Liver (tissue), 9 donors: ENCODE data around the gene FBLN1. TPM values are rescaled to one million over a fixed set of nuclear protein-coding genes. Genes with fewer than 3 reads are reported as not detected.
"Not testable (repeated sequence)": the region's sequence is repeated elsewhere in the genome, so short reads cannot be mapped to it uniquely, and the experiment has no call there.

Experiments
- DNase-seq: peaks from one replicate; pipeline ENCODE4 v3.0.0-alpha.2; 2017; ENCODE audit warnings: low spot score
- H3K27ac ChIP-seq, 2 donors: one replicate each; pipeline ENCODE4 v1.7.0; 2013; ENCODE audit warnings: inconsistent platforms in 2 of 2, low read length in 2 of 2, control low read depth in 1 of 2, low read depth in 1 of 2, mild to moderate bottlenecking in 1 of 2
- H3K27me3 ChIP-seq, 4 donors: one replicate each; pipeline versions ENCODE4 v1.6.1 to v1.7.0; 2013; ENCODE audit warnings: low read length in 3 of 4, inconsistent platforms in 1 of 4, mild to moderate bottlenecking in 1 of 4, moderate library complexity in 1 of 4; ENCODE audit not compliant: control insufficient read depth in 4 of 4, insufficient read depth in 4 of 4
- H3K36me3 ChIP-seq, 4 donors: one replicate each; pipeline versions ENCODE4 v1.6.1 to v1.7.0; 2013; ENCODE audit warnings: low read length in 3 of 4, mild to moderate bottlenecking in 3 of 4, low read depth in 1 of 4, moderate library complexity in 1 of 4; ENCODE audit not compliant: control insufficient read depth in 4 of 4, insufficient read depth in 3 of 4
- H3K4me1 ChIP-seq, 4 donors: one replicate each; pipeline versions ENCODE4 v1.6.1 to v1.7.0; 2013; ENCODE audit warnings: low read length in 3 of 4, mild to moderate bottlenecking in 3 of 4, moderate library complexity in 1 of 4; ENCODE audit not compliant: control insufficient read depth in 4 of 4, insufficient read depth in 4 of 4
- H3K4me3 ChIP-seq, 3 donors: one replicate each; pipeline versions ENCODE4 v1.6.1 to v1.7.0; 2013; ENCODE audit warnings: low read length in 3 of 3, control low read depth in 1 of 3, low read depth in 1 of 3, mild to moderate bottlenecking in 1 of 3
- H3K9ac ChIP-seq, 2 donors: one replicate each; pipeline ENCODE4 v1.7.0; 2013; ENCODE audit warnings: low read length in 2 of 2, mild to moderate bottlenecking in 2 of 2, moderate library complexity in 2 of 2, control low read depth in 1 of 2, low read depth in 1 of 2
- H3K9me3 ChIP-seq, 4 donors: one replicate each; pipeline versions ENCODE4 v1.6.1 to v1.7.0; 2013; ENCODE audit warnings: low read length in 3 of 4; ENCODE audit not compliant: control insufficient read depth in 4 of 4
- CTCF ChIP-seq: fragments of 150-350 bp; IDR thresholded peaks from 2 replicates; pipeline ENCODE4 v1.5.1; 2017; ENCODE audit warnings: improper control_type of control experiment, low read depth, low read length; ENCODE audit not compliant: missing input control
- EGR1 ChIP-seq, 2 donors: IDR thresholded peaks; 2 replicates each; pipeline ENCODE4 v1.6.1; 2016 to 2018; ENCODE audit warnings: antibody characterized with exemption in 2 of 2, low read depth in 2 of 2
- FOXA1 ChIP-seq: IDR thresholded peaks from 2 replicates; pipeline ENCODE4 v1.6.1; 2016; ENCODE audit warnings: antibody characterized with exemption
- FOXA2 ChIP-seq: IDR thresholded peaks from 2 replicates; pipeline ENCODE4 v1.6.1; 2016; ENCODE audit warnings: antibody characterized with exemption
- GABPA ChIP-seq, 2 donors: IDR thresholded peaks in 1 of 2; conservative IDR thresholded peaks in 1 of 2; 2 replicates each; pipeline ENCODE4 v1.6.1; 2016; ENCODE audit warnings: antibody characterized with exemption in 2 of 2, mild to moderate bottlenecking in 1 of 2, moderate library complexity in 1 of 2
- HNF4A ChIP-seq, 2 donors: conservative IDR thresholded peaks; 2 replicates each; pipeline ENCODE4 v1.6.1; 2016; ENCODE audit warnings: antibody characterized with exemption in 2 of 2, mild to moderate bottlenecking in 2 of 2
- HNF4G ChIP-seq: IDR thresholded peaks from 2 replicates; pipeline ENCODE4 v1.6.1; 2016; ENCODE audit warnings: antibody characterized with exemption
- JUND ChIP-seq, 2 donors: IDR thresholded peaks; 2 replicates each; pipeline ENCODE4 v1.6.1; 2016; ENCODE audit warnings: antibody characterized with exemption in 2 of 2
- MAX ChIP-seq: IDR thresholded peaks from 2 replicates; pipeline ENCODE4 v1.6.1; 2016; ENCODE audit warnings: antibody characterized with exemption
- NR2F2 ChIP-seq: IDR thresholded peaks from 2 replicates; pipeline ENCODE4 v1.6.1; 2016; ENCODE audit warnings: antibody characterized with exemption
- RAD21 ChIP-seq, 2 donors: IDR thresholded peaks; 2 replicates each; pipeline ENCODE4 v1.6.1; 2016; ENCODE audit warnings: antibody characterized with exemption in 2 of 2, mild to moderate bottlenecking in 2 of 2
- RXRA ChIP-seq, 2 donors: IDR thresholded peaks; 2 replicates each; pipeline ENCODE4 v1.6.1; 2017 to 2018; ENCODE audit warnings: antibody characterized with exemption in 2 of 2, mild to moderate bottlenecking in 1 of 2
- SP1 ChIP-seq: IDR thresholded peaks from 2 replicates; pipeline ENCODE4 v1.6.1; 2018; ENCODE audit warnings: antibody characterized with exemption, mild to moderate bottlenecking
- TAF1 ChIP-seq: conservative IDR thresholded peaks from 2 replicates; pipeline ENCODE4 v1.6.1; 2016; ENCODE audit warnings: antibody characterized with exemption, mild to moderate bottlenecking
- YY1 ChIP-seq: IDR thresholded peaks from 2 replicates; pipeline ENCODE4 v1.6.1; 2016; ENCODE audit warnings: antibody characterized with exemption, mild to moderate bottlenecking
- WGBS: extraction: QIAGEN DNeasy Blood & Tissue Kit; methylation state at CpG from one replicate; pipeline ENCODE4 v1.1.7; 2013; 5-methylcytosine and 5-hydroxymethylcytosine counted together
- polyA plus RNA-seq, 2 donors: library from polyadenylated mRNA; stranded (reverse) in 1 of 2; unstranded in 1 of 2; fragments of 200-250 nt in 1 of 2; fragments of >200 nt in 1 of 2; fragmentation: Nextera tagmentation in 1 of 2; extraction: Ambion mirVana in 1 of 2; gene quantifications; one replicate each; pipeline versions ENCODE4 v1.2.1 to v1.2.3, GENCODE V29; 2013 to 2015
- total RNA-seq, 2 donors: library from RNA; depleted of rRNA; stranded (reverse); fragments of >200 nt; gene quantifications; one replicate each; pipeline ENCODE4 v1.2.3, GENCODE V29; 2014
- TF ChIP-seq, protein P1 (sequence below): IDR thresholded peaks from 2 replicates; pipeline ENCODE4 v1.6.1; 2016; ENCODE audit warnings: antibody characterized with exemption
- TF ChIP-seq, protein P2 (sequence below): IDR thresholded peaks from 2 replicates; pipeline ENCODE4 v1.6.1; 2016; ENCODE audit warnings: antibody characterized with exemption, mild to moderate bottlenecking
- TF ChIP-seq, protein P3 (sequence below): IDR thresholded peaks from 2 replicates; pipeline ENCODE4 v1.6.1; 2016; ENCODE audit warnings: antibody characterized with exemption
- donor health status: healthy.
- donor health status: healthy.
- donor health status: healthy.
- donor health status: healthy.
- donor health status: healthy.

Gene FBLN1
- total and polyA plus RNA-seq, 4 donors, result 2.2 to 9.3 (median 6.3) TPM

- WGBS, result 85% methylated on average over 3 of the region's 3 CpGs
- Histone ChIP-seq H3K4me1 (no peaks in the 10 kb centered on the region), H3K27me3 (no peaks in the 10 kb centered on the region), H3K36me3 (no peaks in the 10 kb centered on the region), H3K27ac (no peak overlapping the region), H3K9ac (no peak overlapping the region), H3K9me3 (peaks cover 0 to 6% (median 2%) of the 10 kb centered on the region in 4 donors), H3K4me3 (no peak overlapping the region)
- no peak for TF ChIP-seq FOXA1
- no peak for DNase-seq
Observed at GRCh38 chr22:45620706-45621105, 118.0 kb downstream of the FBLN1 start.

GRCh38 chr22:45621836-45622600 lies 119.3 kb downstream of the FBLN1 start:
- H3K4me3 ChIP-seq, result no peak overlapping the region
- no peaks in the 10 kb centered on the region for H3K36me3 ChIP-seq
- no peak overlapping the region for H3K27ac ChIP-seq
- no peak for DNase-seq
- H3K4me1 ChIP-seq, result no peaks in the 10 kb centered on the region
- peaks cover 0 to 3% (median 0%) of the 10 kb centered on the region in 4 donors for H3K9me3 ChIP-seq
- peaks cover 0 to 1% (median 0%) of the 10 kb centered on the region in 4 donors for H3K27me3 ChIP-seq
- no peak for TF ChIP-seq RXRA (IDR thresholded peaks at IDR 0.05)
- TF ChIP-seq NR2F2, result no peak
- no peak for TF ChIP-seq CTCF
- no peak for TF ChIP-seq JUND (IDR thresholded peaks at IDR 0.05)
- TF ChIP-seq TAF1, result no peak
- TF ChIP-seq, protein P1, sequence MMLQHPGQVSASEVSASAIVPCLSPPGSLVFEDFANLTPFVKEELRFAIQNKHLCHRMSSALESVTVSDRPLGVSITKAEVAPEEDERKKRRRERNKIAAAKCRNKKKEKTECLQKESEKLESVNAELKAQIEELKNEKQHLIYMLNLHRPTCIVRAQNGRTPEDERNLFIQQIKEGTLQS, result no peak
- TF ChIP-seq EGR1 (IDR thresholded peaks at IDR 0.05; ENCODE audit: low read depth in 2 of 2), result no peak
- TF ChIP-seq FOXA2, result no peak
- no peak for TF ChIP-seq FOXA1
- no peak for TF ChIP-seq HNF4A (conservative IDR thresholded peaks at IDR 0.05)
- TF ChIP-seq YY1, result no peak
- no peak for TF ChIP-seq RAD21 (IDR thresholded peaks at IDR 0.05)
- TF ChIP-seq HNF4G, result no peak
- no peak for TF ChIP-seq GABPA (IDR thresholded peaks at IDR 0.05 in 1 of 2, conservative IDR thresholded peaks at IDR 0.05 in 1 of 2)
- no peak for TF ChIP-seq SP1
- TF ChIP-seq, protein P2, sequence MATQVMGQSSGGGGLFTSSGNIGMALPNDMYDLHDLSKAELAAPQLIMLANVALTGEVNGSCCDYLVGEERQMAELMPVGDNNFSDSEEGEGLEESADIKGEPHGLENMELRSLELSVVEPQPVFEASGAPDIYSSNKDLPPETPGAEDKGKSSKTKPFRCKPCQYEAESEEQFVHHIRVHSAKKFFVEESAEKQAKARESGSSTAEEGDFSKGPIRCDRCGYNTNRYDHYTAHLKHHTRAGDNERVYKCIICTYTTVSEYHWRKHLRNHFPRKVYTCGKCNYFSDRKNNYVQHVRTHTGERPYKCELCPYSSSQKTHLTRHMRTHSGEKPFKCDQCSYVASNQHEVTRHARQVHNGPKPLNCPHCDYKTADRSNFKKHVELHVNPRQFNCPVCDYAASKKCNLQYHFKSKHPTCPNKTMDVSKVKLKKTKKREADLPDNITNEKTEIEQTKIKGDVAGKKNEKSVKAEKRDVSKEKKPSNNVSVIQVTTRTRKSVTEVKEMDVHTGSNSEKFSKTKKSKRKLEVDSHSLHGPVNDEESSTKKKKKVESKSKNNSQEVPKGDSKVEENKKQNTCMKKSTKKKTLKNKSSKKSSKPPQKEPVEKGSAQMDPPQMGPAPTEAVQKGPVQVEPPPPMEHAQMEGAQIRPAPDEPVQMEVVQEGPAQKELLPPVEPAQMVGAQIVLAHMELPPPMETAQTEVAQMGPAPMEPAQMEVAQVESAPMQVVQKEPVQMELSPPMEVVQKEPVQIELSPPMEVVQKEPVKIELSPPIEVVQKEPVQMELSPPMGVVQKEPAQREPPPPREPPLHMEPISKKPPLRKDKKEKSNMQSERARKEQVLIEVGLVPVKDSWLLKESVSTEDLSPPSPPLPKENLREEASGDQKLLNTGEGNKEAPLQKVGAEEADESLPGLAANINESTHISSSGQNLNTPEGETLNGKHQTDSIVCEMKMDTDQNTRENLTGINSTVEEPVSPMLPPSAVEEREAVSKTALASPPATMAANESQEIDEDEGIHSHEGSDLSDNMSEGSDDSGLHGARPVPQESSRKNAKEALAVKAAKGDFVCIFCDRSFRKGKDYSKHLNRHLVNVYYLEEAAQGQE, result no peak
- TF ChIP-seq MAX, result no peak
- TF ChIP-seq, protein P3, sequence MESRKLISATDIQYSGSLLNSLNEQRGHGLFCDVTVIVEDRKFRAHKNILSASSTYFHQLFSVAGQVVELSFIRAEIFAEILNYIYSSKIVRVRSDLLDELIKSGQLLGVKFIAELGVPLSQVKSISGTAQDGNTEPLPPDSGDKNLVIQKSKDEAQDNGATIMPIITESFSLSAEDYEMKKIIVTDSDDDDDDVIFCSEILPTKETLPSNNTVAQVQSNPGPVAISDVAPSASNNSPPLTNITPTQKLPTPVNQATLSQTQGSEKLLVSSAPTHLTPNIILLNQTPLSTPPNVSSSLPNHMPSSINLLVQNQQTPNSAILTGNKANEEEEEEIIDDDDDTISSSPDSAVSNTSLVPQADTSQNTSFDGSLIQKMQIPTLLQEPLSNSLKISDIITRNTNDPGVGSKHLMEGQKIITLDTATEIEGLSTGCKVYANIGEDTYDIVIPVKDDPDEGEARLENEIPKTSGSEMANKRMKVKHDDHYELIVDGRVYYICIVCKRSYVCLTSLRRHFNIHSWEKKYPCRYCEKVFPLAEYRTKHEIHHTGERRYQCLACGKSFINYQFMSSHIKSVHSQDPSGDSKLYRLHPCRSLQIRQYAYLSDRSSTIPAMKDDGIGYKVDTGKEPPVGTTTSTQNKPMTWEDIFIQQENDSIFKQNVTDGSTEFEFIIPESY, result no peak
- no peak overlapping the region for H3K9ac ChIP-seq
- WGBS, result 91% methylated on average over 11 of the region's 11 CpGs

DNA sequence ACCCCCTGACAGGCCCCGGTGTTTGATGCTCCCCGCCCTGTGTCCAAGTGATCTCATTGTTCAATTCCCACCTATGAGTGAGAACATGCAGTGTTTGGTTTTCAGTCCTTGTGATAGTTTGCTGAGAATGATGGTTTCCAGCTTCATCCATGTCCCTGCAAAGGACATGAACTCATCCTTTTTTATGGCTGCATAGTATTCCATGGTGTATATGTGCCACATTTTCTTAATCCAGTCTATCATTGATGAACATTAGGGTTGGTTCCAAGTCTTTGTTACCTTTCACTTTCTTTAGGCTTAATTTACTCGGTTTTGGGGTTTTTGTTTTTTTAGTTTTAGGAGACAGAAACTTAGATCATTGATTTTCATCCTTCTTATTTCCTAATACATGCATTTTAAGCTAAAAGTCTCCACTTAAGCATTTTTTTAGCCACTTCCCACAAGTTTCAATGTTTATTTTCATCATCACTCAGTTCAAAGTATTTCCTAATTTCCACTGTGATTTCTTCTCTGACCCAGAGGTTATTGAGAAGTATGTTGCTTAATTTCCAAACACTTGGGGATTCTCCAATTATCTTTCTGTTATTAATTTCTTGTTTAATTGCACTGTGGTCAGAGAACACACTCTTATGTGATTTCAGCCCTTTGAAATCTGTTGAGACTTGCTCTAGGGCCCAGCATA lies 120.9 kb downstream of the FBLN1 start:
- 89% methylated on average over 3 of the region's 3 CpGs for WGBS
- H3K4me1 ChIP-seq, DNase-seq, H3K9ac ChIP-seq, H3K36me3 ChIP-seq, H3K4me3 ChIP-seq, H3K27me3 ChIP-seq, H3K27ac ChIP-seq, H3K9me3 ChIP-seq: not testable (repeated sequence)
